ENCODE data around the gene SALL1.

Gene SALL1

DNA sequence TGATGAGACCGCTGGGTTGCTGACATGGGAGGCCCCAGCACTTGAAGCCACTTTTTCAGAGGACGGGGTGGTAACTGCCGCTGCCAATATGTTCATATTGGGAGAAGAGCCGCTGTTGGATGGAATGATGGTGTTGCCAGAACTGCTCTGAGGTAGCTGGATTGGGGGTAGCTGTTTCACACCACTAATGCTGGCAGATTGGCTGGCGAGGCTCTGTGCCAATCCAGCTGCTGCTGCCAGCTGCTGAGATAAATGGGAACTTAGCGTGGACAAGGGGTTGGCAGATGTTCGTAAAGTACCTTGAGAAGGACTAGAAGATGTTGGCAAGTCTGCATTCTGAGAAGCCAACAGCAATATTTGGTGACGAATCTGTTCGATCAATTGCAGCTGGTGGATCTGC is 10.0 kb downstream of the SALL1 start:
- no peak overlapping the region for H3K9ac ChIP-seq (ENCODE audit: insufficient read length, low read depth)
- no peak for DNase-seq (ENCODE audit: low read depth, low spot score)
- H3K4me3 ChIP-seq (ENCODE audit: insufficient read length, low read depth): no peak overlapping the region
- TF ChIP-seq YY1 (IDR thresholded peaks at IDR 0.05; ENCODE audit: insufficient read depth, insufficient read length) (no peak), ZNF274 (IDR thresholded peaks at IDR 0.05; ENCODE audit: low read depth, low read length) (no peak), SUZ12 (IDR thresholded peaks at IDR 0.05; ENCODE audit: extremely low read depth, insufficient read depth, insufficient read length) (no peak)
- H3K9me3 ChIP-seq (ENCODE audit: insufficient read depth, low read length): peaks cover 5% of the 10 kb centered on the region; the same call in 1 of the 2 replicates
- peaks cover 70% of the 10 kb centered on the region for H3K36me3 ChIP-seq (ENCODE audit: insufficient read depth, insufficient read length, low read length)
- peaks cover 8% of the 10 kb centered on the region for H3K4me1 ChIP-seq (ENCODE audit: insufficient read depth, insufficient read length)
- no peaks in the 10 kb centered on the region for H3K27me3 ChIP-seq (ENCODE audit: insufficient read depth, insufficient read length)

DNA sequence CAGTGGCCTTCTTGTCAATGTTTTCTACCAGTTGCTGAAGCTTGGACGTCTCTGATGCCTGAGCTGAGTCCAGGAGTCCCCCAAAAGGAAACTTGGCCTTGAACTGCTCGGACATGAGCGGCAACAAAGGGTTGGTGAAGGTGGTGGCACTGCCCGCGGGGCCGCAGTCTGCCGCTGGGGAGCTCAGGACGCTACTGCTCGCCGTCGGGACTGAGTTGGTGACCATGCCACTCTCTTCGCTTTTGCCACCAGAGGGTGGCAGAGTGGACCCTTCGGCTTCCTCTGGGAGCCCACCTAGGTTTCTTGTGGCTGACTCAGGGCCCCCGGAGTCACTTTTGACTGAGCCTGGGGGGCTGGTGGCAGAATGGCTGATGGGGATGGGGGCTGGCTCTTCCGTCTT is 11.0 kb downstream of the SALL1 start:
- no peaks in the 10 kb centered on the region for H3K27me3 ChIP-seq (ENCODE audit: insufficient read depth, insufficient read length)
- H3K9ac ChIP-seq (ENCODE audit: insufficient read length, low read depth): no peak overlapping the region
- peaks cover 78% of the 10 kb centered on the region for H3K36me3 ChIP-seq (ENCODE audit: insufficient read depth, insufficient read length, low read length)
- no peak for TF ChIP-seq ZNF274 (IDR thresholded peaks at IDR 0.05; ENCODE audit: low read depth, low read length)
- TF ChIP-seq YY1 (IDR thresholded peaks at IDR 0.05; ENCODE audit: insufficient read depth, insufficient read length): no peak
- no peak for TF ChIP-seq SUZ12 (IDR thresholded peaks at IDR 0.05; ENCODE audit: extremely low read depth, insufficient read depth, insufficient read length)
- no peak for DNase-seq (ENCODE audit: low read depth, low spot score)
- H3K9me3 ChIP-seq (ENCODE audit: insufficient read depth, low read length): peaks cover 5% of the 10 kb centered on the region; the same call in 1 of the 2 replicates
- peaks cover 8% of the 10 kb centered on the region for H3K4me1 ChIP-seq (ENCODE audit: insufficient read depth, insufficient read length)
- no peak overlapping the region for H3K4me3 ChIP-seq (ENCODE audit: insufficient read length, low read depth)

DNA sequence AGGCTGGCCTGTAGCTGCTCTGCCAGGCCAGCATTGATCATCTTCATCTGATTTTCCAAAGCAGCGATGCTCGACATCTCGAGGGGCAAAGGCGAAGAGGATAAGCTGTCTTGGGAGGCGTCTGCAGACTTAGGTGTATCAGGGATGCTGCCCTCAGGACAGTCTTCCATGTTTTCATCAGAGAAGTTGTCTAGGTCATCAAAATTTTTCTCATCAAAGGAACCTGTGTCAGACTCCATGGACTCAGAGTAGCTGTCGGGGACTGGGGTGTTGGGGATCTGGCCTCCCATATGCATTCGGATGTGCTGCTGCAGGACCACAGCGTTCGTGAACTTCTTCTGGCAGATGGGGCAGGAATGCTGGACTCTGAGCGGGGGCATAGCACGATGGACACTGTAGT is 11.5 kb downstream of the SALL1 start:
- Histone ChIP-seq H3K9me3 (ENCODE audit: insufficient read depth, low read length) (peaks cover 5% of the 10 kb centered on the region; the same call in 1 of the 2 replicates), H3K27me3 (ENCODE audit: insufficient read depth, insufficient read length) (no peaks in the 10 kb centered on the region), H3K4me3 (ENCODE audit: insufficient read length, low read depth) (no peak overlapping the region), H3K9ac (ENCODE audit: insufficient read length, low read depth) (no peak overlapping the region), H3K36me3 (ENCODE audit: insufficient read depth, insufficient read length, low read length) (peaks cover 81% of the 10 kb centered on the region), H3K4me1 (ENCODE audit: insufficient read depth, insufficient read length) (peaks cover 8% of the 10 kb centered on the region)
- TF ChIP-seq YY1 (IDR thresholded peaks at IDR 0.05; ENCODE audit: insufficient read depth, insufficient read length) (no peak), SUZ12 (IDR thresholded peaks at IDR 0.05; ENCODE audit: extremely low read depth, insufficient read depth, insufficient read length) (no peak), ZNF274 (IDR thresholded peaks at IDR 0.05; ENCODE audit: low read depth, low read length) (no peak)
- no peak for DNase-seq (ENCODE audit: low read depth, low spot score)

DNA sequence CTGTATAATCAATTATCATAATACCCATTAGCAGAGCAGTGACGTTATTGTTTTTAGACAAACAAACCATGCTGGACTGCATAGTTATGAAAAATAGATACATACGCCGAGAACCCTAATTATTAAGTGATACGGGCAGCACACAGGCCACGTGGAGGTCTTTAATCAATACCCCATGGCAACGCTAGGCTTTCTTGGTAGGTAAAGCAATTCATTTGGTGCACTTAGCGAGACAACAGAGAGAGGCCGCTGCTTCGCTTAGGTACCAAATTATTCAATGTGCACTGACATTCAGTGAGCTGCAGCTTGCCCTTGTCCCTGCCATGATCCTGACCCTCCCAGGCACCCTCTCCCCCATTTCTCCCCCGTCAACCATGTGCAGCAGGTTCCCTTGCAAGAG is 12.9 kb downstream of the SALL1 start:
- DNase-seq (ENCODE audit: low read depth, low spot score): no peak
- Histone ChIP-seq H3K4me3 (ENCODE audit: insufficient read length, low read depth) (no peak overlapping the region), H3K9me3 (ENCODE audit: insufficient read depth, low read length) (peaks cover 5% of the 10 kb centered on the region; the same call in 1 of the 2 replicates), H3K27me3 (ENCODE audit: insufficient read depth, insufficient read length) (no peaks in the 10 kb centered on the region), H3K36me3 (ENCODE audit: insufficient read depth, insufficient read length, low read length) (peaks cover 81% of the 10 kb centered on the region), H3K9ac (ENCODE audit: insufficient read length, low read depth) (no peak overlapping the region), H3K4me1 (ENCODE audit: insufficient read depth, insufficient read length) (peaks cover 8% of the 10 kb centered on the region)
- no peak for TF ChIP-seq YY1 (IDR thresholded peaks at IDR 0.05; ENCODE audit: insufficient read depth, insufficient read length)
- no peak for TF ChIP-seq ZNF274 (IDR thresholded peaks at IDR 0.05; ENCODE audit: low read depth, low read length)
- TF ChIP-seq SUZ12 (IDR thresholded peaks at IDR 0.05; ENCODE audit: extremely low read depth, insufficient read depth, insufficient read length): no peak

DNA sequence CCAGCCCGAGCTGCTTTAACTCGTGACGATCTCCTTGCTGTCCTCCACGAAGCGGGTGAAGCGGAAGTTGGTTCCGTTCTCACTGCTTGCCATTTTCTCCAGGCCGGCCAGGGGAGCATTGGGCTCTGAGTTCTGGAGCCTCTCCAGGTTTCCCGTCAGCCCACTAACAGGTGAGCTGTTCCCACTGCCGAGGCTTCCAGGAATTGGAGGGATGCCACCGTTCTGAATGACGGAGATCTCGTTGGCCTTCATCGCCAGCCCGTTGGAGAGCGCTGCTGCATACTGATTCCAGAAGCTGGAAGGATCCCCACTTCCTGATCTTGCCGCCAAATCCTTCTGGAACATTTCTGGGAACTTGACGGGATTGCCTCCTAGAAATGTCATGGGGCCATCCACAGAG is 14.0 kb downstream of the SALL1 start:
- no peak overlapping the region for H3K4me3 ChIP-seq (ENCODE audit: insufficient read length, low read depth)
- peaks cover 8% of the 10 kb centered on the region for H3K4me1 ChIP-seq (ENCODE audit: insufficient read depth, insufficient read length)
- TF ChIP-seq YY1 (IDR thresholded peaks at IDR 0.05; ENCODE audit: insufficient read depth, insufficient read length): no peak
- no peak for TF ChIP-seq ZNF274 (IDR thresholded peaks at IDR 0.05; ENCODE audit: low read depth, low read length)
- TF ChIP-seq SUZ12 (IDR thresholded peaks at IDR 0.05; ENCODE audit: extremely low read depth, insufficient read depth, insufficient read length): no peak
- DNase-seq (ENCODE audit: low read depth, low spot score): no peak
- no peaks in the 10 kb centered on the region for H3K27me3 ChIP-seq (ENCODE audit: insufficient read depth, insufficient read length)
- no peak overlapping the region for H3K9ac ChIP-seq (ENCODE audit: insufficient read length, low read depth)
- H3K36me3 ChIP-seq (ENCODE audit: insufficient read depth, insufficient read length, low read length): peaks cover 71% of the 10 kb centered on the region
- peaks cover 5% of the 10 kb centered on the region; the same call in 1 of the 2 replicates for H3K9me3 ChIP-seq (ENCODE audit: insufficient read depth, low read length)

DNA sequence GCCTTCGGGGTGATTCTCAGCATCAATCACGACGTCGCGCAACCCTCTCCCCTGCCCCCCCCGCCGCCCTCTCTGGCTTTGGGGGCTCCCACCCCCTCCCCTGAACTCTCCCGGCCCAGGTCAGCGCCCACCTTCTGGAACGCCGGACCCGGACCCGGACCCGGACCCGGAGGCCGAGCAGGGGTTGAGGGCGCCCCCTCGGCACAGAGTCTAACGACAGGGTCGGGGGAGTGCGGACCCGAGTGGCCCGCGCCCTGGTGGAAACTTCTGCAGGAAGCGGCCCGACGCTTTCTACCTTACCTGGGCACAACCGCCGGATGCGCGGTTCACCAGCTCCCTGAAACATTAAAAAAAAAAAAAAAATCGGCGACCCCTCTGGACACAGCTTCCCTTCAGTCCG is 16.2 kb downstream of the SALL1 start:
- no peak for DNase-seq (ENCODE audit: low read depth, low spot score)
- Histone ChIP-seq H3K4me1 (ENCODE audit: insufficient read depth, insufficient read length) (peaks cover 2% of the 10 kb centered on the region), H3K27me3 (ENCODE audit: insufficient read depth, insufficient read length) (no peaks in the 10 kb centered on the region), H3K36me3 (ENCODE audit: insufficient read depth, insufficient read length, low read length) (peaks cover 48% of the 10 kb centered on the region), H3K9me3 (ENCODE audit: insufficient read depth, low read length) (peaks cover 2% of the 10 kb centered on the region; the same call in 1 of the 2 replicates), H3K4me3 (ENCODE audit: insufficient read length, low read depth) (no peak overlapping the region), H3K9ac (ENCODE audit: insufficient read length, low read depth) (no peak overlapping the region)
- TF ChIP-seq YY1 (IDR thresholded peaks at IDR 0.05; ENCODE audit: insufficient read depth, insufficient read length): no peak
- no peak for TF ChIP-seq ZNF274 (IDR thresholded peaks at IDR 0.05; ENCODE audit: low read depth, low read length)
- no peak for TF ChIP-seq SUZ12 (IDR thresholded peaks at IDR 0.05; ENCODE audit: extremely low read depth, insufficient read depth, insufficient read length)

DNA sequence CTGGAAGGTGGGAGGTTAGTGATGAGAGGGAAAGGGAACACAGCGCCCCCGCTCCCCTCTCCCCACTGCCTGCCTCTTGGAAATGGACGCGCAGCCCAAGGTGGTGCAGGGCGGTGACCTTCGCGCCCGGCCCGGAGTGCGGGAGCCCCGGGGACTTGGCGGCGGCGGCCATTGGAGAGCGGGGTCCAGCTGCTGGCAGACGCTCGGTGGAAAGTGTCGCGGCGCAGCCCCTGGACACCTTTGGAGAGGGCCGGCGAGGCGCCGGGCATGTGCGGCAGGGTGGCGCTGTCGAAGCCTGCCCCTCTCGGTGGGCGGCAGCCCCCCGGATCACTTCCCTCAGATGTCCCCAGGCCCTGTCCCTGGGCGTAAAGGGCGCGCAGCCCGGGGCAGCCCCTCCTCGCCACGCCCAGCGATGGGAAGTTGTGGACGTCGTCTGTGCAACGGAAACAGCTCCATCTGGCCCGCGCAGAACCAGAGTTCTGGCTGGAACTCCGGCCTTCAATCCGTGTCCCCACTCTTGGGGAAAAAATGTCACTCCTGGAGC is 16.7 kb downstream of the SALL1 start:
- Histone ChIP-seq H3K4me1 (ENCODE audit: insufficient read depth, insufficient read length) (no peaks in the 10 kb centered on the region), H3K27me3 (ENCODE audit: insufficient read depth, insufficient read length) (no peaks in the 10 kb centered on the region), H3K9ac (ENCODE audit: insufficient read length, low read depth) (peak overlapping the region; percentile 18), H3K4me3 (ENCODE audit: insufficient read length, low read depth) (no peak overlapping the region), H3K9me3 (ENCODE audit: insufficient read depth, low read length) (no peaks in the 10 kb centered on the region; the same call in 1 of the 2 replicates), H3K36me3 (ENCODE audit: insufficient read depth, insufficient read length, low read length) (peaks cover 43% of the 10 kb centered on the region)
- DNase-seq (ENCODE audit: low read depth, low spot score): no peak
- no peak for TF ChIP-seq ZNF274 (IDR thresholded peaks at IDR 0.05; ENCODE audit: low read depth, low read length)
- TF ChIP-seq YY1 (IDR thresholded peaks at IDR 0.05; ENCODE audit: insufficient read depth, insufficient read length): no peak
- no peak for TF ChIP-seq SUZ12 (IDR thresholded peaks at IDR 0.05; ENCODE audit: extremely low read depth, insufficient read depth, insufficient read length)

Data from NT2/D1 (cell line).